ENCODE measurements around the gene NET1. TPM values are rescaled to one million over a fixed set of nuclear protein-coding genes. Genes with fewer than 3 reads are reported as not detected.

The NET1 gene
- total and polyA plus RNA-seq, 2 experiments from 2014 or later, result 36.5 to 42.9 TPM

DNA sequence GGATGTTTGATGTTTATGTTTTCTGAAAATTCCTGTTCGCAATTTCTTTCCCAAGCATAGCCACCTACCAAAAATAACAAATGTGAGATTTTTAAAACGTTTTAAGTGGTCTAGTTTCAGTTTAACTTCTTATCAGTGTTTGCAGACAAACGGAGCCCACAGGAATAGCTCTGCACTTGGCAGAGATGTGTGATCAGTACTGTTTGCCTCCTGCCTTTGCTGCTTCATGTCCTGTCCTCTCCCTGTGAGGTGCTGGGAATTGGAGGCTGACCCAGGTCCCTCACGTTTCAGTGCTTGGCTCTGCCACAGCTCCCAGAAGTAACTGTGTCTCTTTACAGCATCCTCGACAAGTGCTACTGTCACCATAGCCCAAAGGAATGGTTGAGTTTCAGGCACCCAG, 46.4 kb upstream of the NET1 start:
- 30% methylated on average over 5 of the region's 5 CpGs for WGBS, 2 experiments (ENCODE audit: low coverage in 1 of 2, low lambda C conversion rate in 2 of 2, missing lambda C conversion rate in 2 of 2)
- no peak overlapping the region for H3K4me2 ChIP-seq (ENCODE audit: unreplicated experiment)

DNA sequence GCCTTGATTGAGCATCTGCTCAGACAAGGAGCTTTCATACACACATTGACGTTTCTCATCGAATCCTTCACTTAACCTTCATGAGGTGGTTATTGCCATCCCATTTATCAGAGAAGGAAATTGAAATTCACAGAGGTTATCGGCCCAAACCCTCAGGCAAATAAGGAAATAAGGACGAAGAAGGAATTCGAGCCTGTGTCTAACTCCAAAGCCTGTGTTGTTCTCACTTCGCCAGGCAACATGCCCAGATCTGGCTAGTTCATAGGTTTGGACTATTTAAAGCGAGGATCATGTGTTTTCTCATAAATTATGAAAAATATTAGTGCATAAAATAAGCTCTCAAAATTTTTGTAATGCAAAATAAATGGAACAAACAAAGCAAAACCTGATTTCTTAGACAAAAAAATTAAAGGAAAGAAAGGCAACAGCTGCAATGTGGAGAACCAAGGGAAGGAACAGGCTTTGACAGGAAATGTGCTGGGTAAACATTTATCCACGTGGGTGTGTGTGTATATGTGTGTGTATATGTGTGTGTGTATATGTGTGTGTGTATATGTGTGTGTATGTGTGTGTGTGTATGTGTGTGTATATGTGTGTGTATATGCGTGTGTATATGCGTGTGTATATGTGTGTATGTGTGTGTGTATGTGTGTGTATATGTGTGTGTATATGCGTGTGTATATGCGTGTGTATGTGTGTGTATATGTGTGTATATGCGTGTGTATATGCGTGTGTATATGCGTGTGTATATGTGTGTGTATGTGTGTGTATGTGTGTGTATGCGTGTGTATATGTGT, 42.8 kb upstream of the NET1 start:
- Histone ChIP-seq H2AFZ (no peak overlapping the region), H4K20me1 (ENCODE audit: insufficient read depth) (no peaks in the 10 kb centered on the region), H3K27ac (no peak overlapping the region), H3K9ac (no peak overlapping the region), H3K9me3 (ENCODE audit: low read depth) (no peaks in the 10 kb centered on the region), H3K36me3 (ENCODE audit: low read depth) (no peaks in the 10 kb centered on the region), H3K4me1 (ENCODE audit: insufficient read depth) (no peaks in the 10 kb centered on the region), H3K79me2 (ENCODE audit: insufficient read depth) (no peaks in the 10 kb centered on the region), H3K4me3 (no peak overlapping the region), H3K27me3 (replicated peaks; ENCODE audit: insufficient read depth) (peaks cover 28% of the 10 kb centered on the region), H3F3A (ENCODE audit: insufficient read depth) (peaks cover 10% of the 10 kb centered on the region), H3K4me2 (ENCODE audit: unreplicated experiment) (no peak overlapping the region), H3K9me2 (ENCODE audit: insufficient read depth) (no peaks in the 10 kb centered on the region)
- no peak for TF ChIP-seq EZH2phosphoT487 (IDR thresholded peaks at IDR 0.05; ENCODE audit: insufficient read depth, low read depth)
- TF ChIP-seq EZH2 (IDR thresholded peaks at IDR 0.05; ENCODE audit: insufficient read depth, poor library complexity, severe bottlenecking), result no peak
- 18 to 49% methylated on average over 8 to 16 of the region's 16 CpGs for WGBS, 2 experiments (ENCODE audit: low coverage in 1 of 2, low lambda C conversion rate in 2 of 2, missing lambda C conversion rate in 2 of 2)
- DNase-seq, result no peak
- in situ Hi-C loops (cut with MboI), result no loop called here

More for the DNA sequence above, 46.4 kb upstream of the NET1 start:
- Histone ChIP-seq H3K4me1 (ENCODE audit: insufficient read depth) (no peaks in the 10 kb centered on the region), H3K79me2 (ENCODE audit: insufficient read depth) (no peaks in the 10 kb centered on the region), H3K4me3 (no peak overlapping the region), H3K9ac (no peak overlapping the region), H3F3A (ENCODE audit: insufficient read depth) (peaks cover 7% of the 10 kb centered on the region), H3K27ac (no peak overlapping the region), H3K27me3 (replicated peaks; ENCODE audit: insufficient read depth) (peaks cover 40% of the 10 kb centered on the region), H3K9me3 (ENCODE audit: low read depth) (no peaks in the 10 kb centered on the region), H2AFZ (no peak overlapping the region), H4K20me1 (ENCODE audit: insufficient read depth) (no peaks in the 10 kb centered on the region), H3K36me3 (ENCODE audit: low read depth) (no peaks in the 10 kb centered on the region), H3K9me2 (ENCODE audit: insufficient read depth) (no peaks in the 10 kb centered on the region)
- no peak for TF ChIP-seq EZH2 (IDR thresholded peaks at IDR 0.05; ENCODE audit: insufficient read depth, poor library complexity, severe bottlenecking)
- TF ChIP-seq EZH2phosphoT487 (IDR thresholded peaks at IDR 0.05; ENCODE audit: insufficient read depth, low read depth), result no peak
- in situ Hi-C loops (cut with MboI), result no loop called here
- no peak for DNase-seq

DNA sequence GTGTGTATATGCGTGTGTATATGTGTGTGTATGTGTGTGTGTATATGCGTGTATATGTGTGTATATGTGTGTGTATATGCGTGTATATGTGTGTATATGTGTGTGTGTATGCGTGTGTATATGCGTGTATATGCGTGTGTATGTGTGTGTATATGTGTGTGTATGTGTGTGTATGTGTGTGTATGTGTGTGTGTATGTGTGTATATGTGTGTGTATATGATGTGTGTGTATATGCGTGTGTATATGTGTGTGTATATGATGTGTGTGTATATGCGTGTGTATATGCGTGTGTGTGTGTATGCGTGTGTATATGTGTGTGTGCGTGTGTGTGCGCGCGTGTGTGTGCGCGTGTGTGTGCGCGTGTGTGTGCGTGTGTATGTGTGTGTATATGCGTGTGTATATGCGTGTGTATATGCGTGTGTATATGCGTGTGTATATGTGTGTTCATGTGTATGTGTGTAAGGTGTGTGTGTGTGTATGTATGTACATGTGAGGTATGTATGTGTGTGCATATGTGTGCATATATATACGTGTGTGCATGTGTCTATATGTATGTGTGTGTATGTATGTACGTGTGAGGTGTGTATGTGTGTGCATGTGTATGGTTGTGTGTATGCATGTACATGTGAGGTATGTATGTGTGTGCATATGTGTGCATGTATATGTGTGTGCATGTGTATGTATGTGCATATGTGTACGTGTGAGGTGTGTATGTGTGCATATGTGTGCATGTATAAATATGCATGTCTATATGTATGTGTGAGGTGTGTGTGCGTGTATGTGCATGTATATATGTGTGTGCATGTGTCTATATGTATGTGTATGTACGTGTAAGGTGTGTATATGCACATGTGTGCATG, 41.6 kb upstream of the NET1 start:
- no peak overlapping the region for H3K27ac ChIP-seq
- peaks cover 19% of the 10 kb centered on the region for H3K27me3 ChIP-seq (replicated peaks; ENCODE audit: insufficient read depth)
- H3K9me2 ChIP-seq (ENCODE audit: insufficient read depth), result no peaks in the 10 kb centered on the region
- in situ Hi-C loops (cut with MboI), result no loop called here
- H4K20me1 ChIP-seq (ENCODE audit: insufficient read depth), result no peaks in the 10 kb centered on the region
- H3K4me3 ChIP-seq, result no peak overlapping the region
- DNase-seq, result no peak
- TF ChIP-seq EZH2 (IDR thresholded peaks at IDR 0.05; ENCODE audit: insufficient read depth, poor library complexity, severe bottlenecking), result no peak
- no peak for TF ChIP-seq EZH2phosphoT487 (IDR thresholded peaks at IDR 0.05; ENCODE audit: insufficient read depth, low read depth)
- H3K9me3 ChIP-seq (ENCODE audit: low read depth), result no peaks in the 10 kb centered on the region
- H3K36me3 ChIP-seq (ENCODE audit: low read depth), result no peaks in the 10 kb centered on the region
- no peak overlapping the region for H3K4me2 ChIP-seq (ENCODE audit: unreplicated experiment)
- WGBS, 2 experiments (ENCODE audit: low coverage in 1 of 2, low lambda C conversion rate in 2 of 2, missing lambda C conversion rate in 2 of 2), result 82 to 86% methylated on average over 11 to 28 of the region's 28 CpGs
- H3F3A ChIP-seq (ENCODE audit: insufficient read depth), result peaks cover 10% of the 10 kb centered on the region
- no peak overlapping the region for H2AFZ ChIP-seq
- no peaks in the 10 kb centered on the region for H3K79me2 ChIP-seq (ENCODE audit: insufficient read depth)
- H3K9ac ChIP-seq, result no peak overlapping the region
- no peaks in the 10 kb centered on the region for H3K4me1 ChIP-seq (ENCODE audit: insufficient read depth)

DNA sequence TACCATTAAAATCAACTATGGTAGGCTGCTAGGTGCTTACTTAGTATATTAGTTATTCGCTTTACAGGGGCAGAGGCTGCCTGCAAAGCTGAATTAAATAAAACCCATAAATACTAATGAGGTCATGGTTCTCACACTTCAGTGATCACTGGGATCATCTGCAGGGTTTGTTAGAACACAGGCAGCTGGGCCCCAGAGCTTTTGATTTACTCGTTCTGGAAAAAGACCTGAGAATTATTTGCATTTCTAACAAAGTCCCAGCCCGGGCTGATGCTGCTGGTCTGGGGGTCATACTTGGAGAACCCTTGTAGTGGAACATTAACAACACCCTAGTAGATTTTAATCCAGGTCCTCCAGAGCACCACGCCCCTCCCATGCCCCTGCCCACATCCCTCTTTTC, 39.0 kb upstream of the NET1 start:
- Histone ChIP-seq H3K4me1 (ENCODE audit: insufficient read depth) (no peaks in the 10 kb centered on the region), H3K27me3 (replicated peaks; ENCODE audit: insufficient read depth) (no peaks in the 10 kb centered on the region), H3K4me3 (no peak overlapping the region), H3K79me2 (ENCODE audit: insufficient read depth) (no peaks in the 10 kb centered on the region), H3K9me3 (ENCODE audit: low read depth) (no peaks in the 10 kb centered on the region), H3K9ac (no peak overlapping the region), H3K27ac (no peak overlapping the region), H3K4me2 (ENCODE audit: unreplicated experiment) (no peak overlapping the region), H3F3A (ENCODE audit: insufficient read depth) (peaks cover 10% of the 10 kb centered on the region), H3K9me2 (ENCODE audit: insufficient read depth) (no peaks in the 10 kb centered on the region), H4K20me1 (ENCODE audit: insufficient read depth) (no peaks in the 10 kb centered on the region), H3K36me3 (ENCODE audit: low read depth) (no peaks in the 10 kb centered on the region), H2AFZ (no peak overlapping the region)
- WGBS, 2 experiments (ENCODE audit: low coverage in 1 of 2, low lambda C conversion rate in 2 of 2, missing lambda C conversion rate in 2 of 2), result 51 to 56% methylated on average over 4 of the region's 4 CpGs
- no peak for DNase-seq
- no peak for TF ChIP-seq EZH2phosphoT487 (IDR thresholded peaks at IDR 0.05; ENCODE audit: insufficient read depth, low read depth)
- in situ Hi-C loops (cut with MboI), result no loop called here

All from GM23248 (cell line).